GM19463 (cell line): Measurements from ENCODE around the gene RUNX2.
A peak's percentile ranks its signal among the peaks of the same experiment; 100 is the strongest.

ENCODE experiments used
- ATAC-seq: cut with Tn5 transposase; IDR thresholded peaks from one replicate; pipeline ENCODE4 v1.9.1; 2021; ENCODE audit warnings: mild to moderate bottlenecking, moderate library complexity; ENCODE audit not compliant: unreplicated experiment

RUNX2 gene

GRCh38 chr6:45477790-45478189 lies 149.7 kb downstream of the RUNX2 start:
- no peak for ATAC-seq

GRCh38 chr6:45478240-45478639 lies 150.1 kb downstream of the RUNX2 start:
- ATAC-seq: no peak

GRCh38 chr6:45479834-45480751 lies 152.0 kb downstream of the RUNX2 start:
- ATAC-seq: peak; percentile 82

- ATAC-seq: no peak
Observed at GRCh38 chr6:45480752-45481415, 152.8 kb downstream of the RUNX2 start.

GRCh38 chr6:45483021-45483420 lies 154.9 kb downstream of the RUNX2 start:
- ATAC-seq: no peak

- no peak for ATAC-seq
Observed at GRCh38 chr6:45483501-45483900, 155.4 kb downstream of the RUNX2 start.

GRCh38 chr6:45486736-45487135 lies 158.6 kb downstream of the RUNX2 start:
- peak; percentile 76 for ATAC-seq

GRCh38 chr6:45487645-45488044 lies 159.5 kb downstream of the RUNX2 start:
- ATAC-seq: no peak

GRCh38 chr6:45488269-45488668 lies 160.1 kb downstream of the RUNX2 start:
- ATAC-seq: no peak

GRCh38 chr6:45488889-45489288 lies 160.8 kb downstream of the RUNX2 start:
- ATAC-seq: no peak

GRCh38 chr6:45491048-45491735 lies 163.1 kb downstream of the RUNX2 start:
- ATAC-seq: no peak

- ATAC-seq: no peak
Observed at GRCh38 chr6:45491874-45492273, 163.7 kb downstream of the RUNX2 start.

- no peak for ATAC-seq
Observed at GRCh38 chr6:45493761-45494160, 165.6 kb downstream of the RUNX2 start.

GRCh38 chr6:45494416-45495135 lies 166.4 kb downstream of the RUNX2 start:
- no peak for ATAC-seq

- ATAC-seq: no peak
Observed at GRCh38 chr6:45495429-45496084, 167.4 kb downstream of the RUNX2 start.

GRCh38 chr6:45496085-45496433 lies 167.9 kb downstream of the RUNX2 start:
- no peak for ATAC-seq

GRCh38 chr6:45498591-45498990 lies 170.5 kb downstream of the RUNX2 start:
- no peak for ATAC-seq

GRCh38 chr6:45500924-45501816 lies 173.0 kb downstream of the RUNX2 start:
- no peak for ATAC-seq

GRCh38 chr6:45502456-45502855 lies 174.3 kb downstream of the RUNX2 start:
- no peak for ATAC-seq

- no peak for ATAC-seq
Observed at GRCh38 chr6:45504947-45505346, 176.8 kb downstream of the RUNX2 start.
